Activated B cell treated with CpG ODN at 0.5 μM for 24 hours (primary cell): ENCODE data around the gene FER1L5. TPM values are rescaled to one million over a fixed set of nuclear protein-coding genes. Genes with fewer than 3 reads are reported as not detected.

Experiments
- ATAC-seq: fragments of 200-7000 bp; cut with Tn5 transposase; one replicate; pipeline ENCODE4 v1.10.0; 2021; ENCODE audit warnings: low read depth, mild to moderate bottlenecking, moderate library complexity
- CTCF ChIA-PET: fragments of 350-600 bp; sonication (Branson Sonifier 250); formaldehyde crosslinking; loops from one replicate; lab custom pipeline; 2021; ENCODE audit warnings: antibody characterized with exemption; lab: Charles Lee
- POLR2A ChIA-PET: fragments of 350-600 bp; sonication (Branson Sonifier 250); formaldehyde crosslinking; loops from one replicate; lab custom pipeline; 2021; ENCODE audit warnings: antibody characterized with exemption; lab: Charles Lee
- DNase-seq: peaks from one replicate; pipeline ENCODE4 v3.0.0; 2022
- H3K27ac Mint-ChIP-seq: one replicate; pipeline ENCODE4 v1.8.0; 2020; ENCODE audit warnings: mixed read lengths
- H3K27me3 Mint-ChIP-seq: one replicate; pipeline ENCODE4 v1.8.0; 2021; ENCODE audit warnings: mixed read lengths
- H3K36me3 Mint-ChIP-seq: one replicate; pipeline ENCODE4 v1.8.0; 2021; ENCODE audit warnings: low read depth, mixed read lengths
- H3K4me1 Mint-ChIP-seq: one replicate; pipeline ENCODE4 v1.8.0; 2021; ENCODE audit warnings: mixed read lengths
- H3K4me3 Mint-ChIP-seq: one replicate; pipeline ENCODE4 v1.8.0; 2020; ENCODE audit warnings: mild to moderate bottlenecking, mixed read lengths
- H3K9me3 Mint-ChIP-seq: one replicate; pipeline ENCODE4 v1.8.0; 2020; ENCODE audit warnings: mixed read lengths
- intact Hi-C: fragments of 100-400 bp; cut with micrococcal nuclease; formaldehyde crosslinking; loops from one replicate; pipeline ENCODE4 v1.15.1; 2024
- total RNA-seq: library from RNA; stranded (reverse); gene quantifications from 2 replicates; pipeline ENCODE4 v1.2.3, GENCODE V29; 2022
- TF ChIP-seq, protein P1 (sequence below): fragments of 200-600 bp; IDR thresholded peaks from one replicate; pipeline ENCODE4 v1.8.0; 2022; ENCODE audit warnings: antibody characterized with exemption, mild to moderate bottlenecking

Gene FER1L5
- total RNA-seq, 1 donor from 2014 or later = not detected

DNA sequence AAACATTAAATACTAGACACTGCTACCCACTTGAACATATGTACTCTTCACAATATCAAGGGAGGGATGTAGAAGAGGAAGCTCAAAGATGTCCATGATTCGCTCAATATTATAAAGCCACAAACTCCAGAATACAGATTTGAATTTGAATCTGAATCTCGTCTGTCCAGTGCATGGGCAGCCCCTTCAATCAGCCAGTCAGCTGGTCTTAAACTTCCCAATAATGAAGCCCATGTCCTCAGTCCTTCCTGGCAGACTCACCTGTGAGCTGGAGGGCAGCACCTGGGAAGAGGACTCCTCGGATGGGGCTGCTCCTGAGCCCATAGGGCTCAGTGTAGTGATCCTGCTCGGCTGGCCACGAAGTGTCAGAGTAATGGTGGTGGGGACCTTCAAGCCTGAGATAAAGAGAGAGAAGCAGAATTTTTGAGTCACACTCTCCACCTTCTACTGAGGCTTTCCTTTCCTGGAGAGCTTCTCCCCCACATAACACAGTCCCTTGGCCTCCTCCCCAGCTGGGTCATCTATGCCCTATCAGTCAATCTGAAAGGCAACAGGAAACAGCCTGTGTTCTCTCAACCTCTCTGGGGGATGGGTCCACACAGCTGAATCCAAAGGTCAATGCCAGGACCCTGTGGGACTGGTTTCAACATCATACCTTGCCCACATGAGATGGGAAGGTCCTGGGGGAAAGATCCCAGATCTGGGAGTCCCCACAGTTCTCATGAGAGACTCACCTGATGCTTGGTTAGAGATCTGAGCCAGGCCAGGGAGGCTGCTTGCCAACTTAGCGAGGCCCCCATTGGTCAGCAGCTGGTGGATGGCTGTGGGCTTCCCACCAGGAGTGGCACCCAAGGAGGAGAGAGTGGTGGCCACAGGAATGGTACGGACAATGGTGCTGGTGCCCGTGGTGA, 40.9 kb upstream of the FER1L5 start:
- TF ChIP-seq, protein P1, sequence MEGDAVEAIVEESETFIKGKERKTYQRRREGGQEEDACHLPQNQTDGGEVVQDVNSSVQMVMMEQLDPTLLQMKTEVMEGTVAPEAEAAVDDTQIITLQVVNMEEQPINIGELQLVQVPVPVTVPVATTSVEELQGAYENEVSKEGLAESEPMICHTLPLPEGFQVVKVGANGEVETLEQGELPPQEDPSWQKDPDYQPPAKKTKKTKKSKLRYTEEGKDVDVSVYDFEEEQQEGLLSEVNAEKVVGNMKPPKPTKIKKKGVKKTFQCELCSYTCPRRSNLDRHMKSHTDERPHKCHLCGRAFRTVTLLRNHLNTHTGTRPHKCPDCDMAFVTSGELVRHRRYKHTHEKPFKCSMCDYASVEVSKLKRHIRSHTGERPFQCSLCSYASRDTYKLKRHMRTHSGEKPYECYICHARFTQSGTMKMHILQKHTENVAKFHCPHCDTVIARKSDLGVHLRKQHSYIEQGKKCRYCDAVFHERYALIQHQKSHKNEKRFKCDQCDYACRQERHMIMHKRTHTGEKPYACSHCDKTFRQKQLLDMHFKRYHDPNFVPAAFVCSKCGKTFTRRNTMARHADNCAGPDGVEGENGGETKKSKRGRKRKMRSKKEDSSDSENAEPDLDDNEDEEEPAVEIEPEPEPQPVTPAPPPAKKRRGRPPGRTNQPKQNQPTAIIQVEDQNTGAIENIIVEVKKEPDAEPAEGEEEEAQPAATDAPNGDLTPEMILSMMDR = no peak
- Mint-ChIP-seq H3K36me3 (peaks cover 85% of the 10 kb centered on the region), H3K27me3 (no peaks in the 10 kb centered on the region), H3K9me3 (no peaks in the 10 kb centered on the region), H3K4me1 (no peaks in the 10 kb centered on the region), H3K4me3 (no peak overlapping the region), H3K27ac (no peak overlapping the region)
- ChIA-PET CTCF (interaction anchor here (1.7 kb wide), 1 partner anchor 199 kb away, joined by 4 read pairs; no protein-coding TSS in a partner anchor), POLR2A (no interaction called here)
- DNase-seq = no peak
- no peak for ATAC-seq
- intact Hi-C loops = loop anchor here (1.0 to 5.0 kb wide), 2 partner anchors 200 to 361 kb away; no protein-coding TSS in a partner anchor

DNA sequence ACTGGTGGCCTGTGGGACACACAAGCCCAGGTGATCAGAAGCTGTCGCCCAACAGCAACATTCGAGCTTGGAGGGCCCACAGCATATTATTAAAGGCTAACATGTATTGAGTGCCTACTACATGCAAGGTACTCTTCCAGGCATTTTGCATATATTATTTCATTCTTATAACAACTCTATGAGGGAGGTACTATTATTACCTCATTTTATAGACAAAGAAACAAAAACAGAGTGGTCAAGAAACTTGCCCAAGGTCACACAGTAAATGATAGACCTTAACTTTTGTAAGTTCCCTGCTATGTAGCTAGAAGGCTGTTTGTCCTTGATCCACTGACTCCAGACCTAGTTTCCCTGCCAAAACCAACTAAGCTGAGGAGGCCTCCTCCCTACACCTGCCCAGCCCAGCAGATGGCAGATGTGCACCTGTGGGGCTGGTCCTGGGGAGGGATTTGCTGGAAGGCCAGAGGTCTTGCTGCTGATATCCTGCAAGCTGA, 40.2 kb upstream of the FER1L5 start:
- Mint-ChIP-seq H3K4me1 (no peaks in the 10 kb centered on the region), H3K9me3 (no peaks in the 10 kb centered on the region), H3K27me3 (no peaks in the 10 kb centered on the region), H3K36me3 (peaks cover 86% of the 10 kb centered on the region), H3K4me3 (no peak overlapping the region), H3K27ac (no peak overlapping the region)
- intact Hi-C loops = loop anchor here (1.0 to 5.0 kb wide), 2 partner anchors 199 to 360 kb away; no protein-coding TSS in a partner anchor
- ChIA-PET POLR2A (no interaction called here), CTCF (interaction anchor here (1.7 kb wide), 1 partner anchor 199 kb away, joined by 4 read pairs; no protein-coding TSS in a partner anchor)
- TF ChIP-seq, protein P1 = no peak
- no peak for ATAC-seq
- no peak for DNase-seq

DNA sequence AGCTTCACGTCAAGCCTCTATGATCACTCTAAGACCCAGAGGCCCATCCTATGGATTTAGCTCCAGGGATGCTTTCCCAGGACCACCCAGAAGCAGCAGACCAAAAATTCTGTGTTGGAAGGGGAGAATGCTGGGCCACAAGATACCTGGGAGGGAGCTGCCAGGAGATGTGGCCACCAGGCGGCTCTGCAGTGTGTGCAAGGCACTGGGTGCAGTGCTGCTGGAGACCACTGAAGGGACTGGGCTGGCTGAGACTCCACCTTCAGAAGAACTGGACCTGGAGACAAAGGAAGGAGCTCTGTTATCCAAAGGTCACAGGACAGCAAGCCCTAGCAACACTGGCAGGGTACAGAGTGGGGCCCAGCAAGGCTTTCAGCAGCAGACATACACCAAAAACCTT, 38.5 kb upstream of the FER1L5 start:
- ChIA-PET POLR2A (interaction anchor here (1.2 kb wide), 1 partner anchor 33 kb away, joined by 3 read pairs; no protein-coding TSS in a partner anchor), CTCF (no interaction called here)
- H3K27ac Mint-ChIP-seq = no peak overlapping the region
- no peak overlapping the region for H3K4me3 Mint-ChIP-seq
- H3K36me3 Mint-ChIP-seq = peaks cover 89% of the 10 kb centered on the region
- intact Hi-C loops = loop anchor here (5.0 kb wide), 1 partner anchor 358 kb away; no protein-coding TSS in a partner anchor
- ATAC-seq (no peak), DNase-seq (no peak)
- H3K4me1 Mint-ChIP-seq = no peaks in the 10 kb centered on the region
- TF ChIP-seq, protein P1 = no peak
- H3K27me3 Mint-ChIP-seq = no peaks in the 10 kb centered on the region
- H3K9me3 Mint-ChIP-seq = no peaks in the 10 kb centered on the region

DNA sequence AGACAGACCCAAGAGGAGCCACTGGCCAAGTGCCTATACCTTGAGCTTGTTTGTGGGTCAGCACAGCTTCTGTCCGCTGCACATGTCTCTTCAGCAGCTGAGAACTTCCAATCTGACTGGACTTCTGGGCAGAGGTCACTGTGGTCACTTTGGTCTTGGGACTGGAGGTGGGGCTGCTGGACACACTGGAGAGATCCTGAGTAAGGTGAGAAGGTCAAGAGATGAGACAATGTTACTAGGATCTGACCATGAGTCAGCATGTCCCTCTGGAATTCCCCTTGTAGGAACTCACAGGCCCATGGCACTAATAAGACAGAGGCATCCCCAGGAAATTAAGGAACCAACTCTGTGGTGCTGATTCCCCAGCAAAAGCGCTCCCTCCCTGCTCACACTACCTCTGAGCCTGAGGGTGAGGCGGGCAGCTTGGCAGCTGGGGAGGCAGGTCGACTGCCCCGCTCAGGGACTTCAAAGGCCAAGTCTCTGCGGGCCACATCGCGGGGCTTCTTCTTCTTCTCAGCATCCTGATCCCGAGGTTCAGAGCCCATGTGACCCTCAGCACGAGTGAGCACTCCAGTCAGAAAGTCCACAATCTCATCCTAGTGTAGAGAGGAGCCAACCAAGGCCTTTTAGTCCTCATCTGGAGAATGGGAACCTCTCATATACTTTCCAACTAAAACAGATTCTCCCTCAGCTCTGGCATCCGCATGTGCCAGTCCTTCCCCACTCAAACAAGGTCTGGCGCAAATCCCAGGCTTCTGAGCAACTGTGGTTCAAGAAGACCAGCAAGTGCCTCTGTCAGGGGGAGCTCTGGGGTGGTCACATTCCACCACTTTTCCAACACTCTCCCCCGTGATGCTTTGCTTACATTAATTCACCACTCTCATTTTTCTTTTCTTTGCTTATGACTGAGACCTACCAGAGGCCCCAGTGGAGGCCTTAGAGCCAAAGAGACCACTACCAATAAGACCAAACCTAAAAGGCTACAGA, 33.8 kb upstream of the FER1L5 start:
- peaks cover 92% of the 10 kb centered on the region for H3K36me3 Mint-ChIP-seq
- TF ChIP-seq, protein P1 = no peak
- CTCF ChIA-PET = no interaction called here

More for the DNA sequence above, 33.8 kb upstream of the FER1L5 start:
- intact Hi-C loops = no loop called here
- H3K27ac Mint-ChIP-seq = no peak overlapping the region
- H3K4me1 Mint-ChIP-seq = no peaks in the 10 kb centered on the region
- ATAC-seq (no peak), DNase-seq (no peak)
- H3K4me3 Mint-ChIP-seq = no peak overlapping the region
- no peaks in the 10 kb centered on the region for H3K27me3 Mint-ChIP-seq
- H3K9me3 Mint-ChIP-seq = no peaks in the 10 kb centered on the region
- POLR2A ChIA-PET = no interaction called here
